GM12878 (cell line): Measurements from ENCODE around the gene TP53RK.

ENCODE experiments used
- CEBPZ ChIP-seq: fragments of 150-350 bp; IDR thresholded peaks from 2 replicates; pipeline ENCODE4 v1.6.1; 2016; ENCODE audit warnings: low read depth, low read length
- CHD1 ChIP-seq: IDR thresholded peaks from 2 replicates; pipeline ENCODE4 v1.6.1; 2012; ENCODE audit warnings: low read depth, low read length, improper control_type of control experiment
- CTCF ChIP-seq, 3 experiments: IDR thresholded peaks in 2 of 3; conservative IDR thresholded peaks in 1 of 3; 2 replicates each; pipeline ENCODE4 v1.5.1; 2011; ENCODE audit warnings: low read depth in 3 of 3, low read length in 3 of 3, mild to moderate bottlenecking in 3 of 3, control low read depth in 2 of 3, moderate library complexity in 2 of 3, inconsistent platforms in 1 of 3, mixed read lengths in 1 of 3; ENCODE audit not compliant: control insufficient read depth in 2 of 3, insufficient read depth in 1 of 3; ENCODE audit errors: extremely low read depth in 1 of 3
- ELK1 ChIP-seq: IDR thresholded peaks from 2 replicates; pipeline ENCODE4 v1.6.1; 2012; ENCODE audit warnings: low read depth, low read length, improper control_type of control experiment
- RCOR1 ChIP-seq: conservative IDR thresholded peaks from 2 replicates; pipeline ENCODE4 v1.6.1; 2012; ENCODE audit warnings: low read depth, low read length, improper control_type of control experiment
- YY1 ChIP-seq: IDR thresholded peaks from 2 replicates; pipeline ENCODE4 v1.6.1; 2011; ENCODE audit warnings: low read depth, mild to moderate bottlenecking, low read length

GRCh38 chr20:46695892-46696291, 6.6 kb upstream of the TP53RK start:
- TF ChIP-seq YY1 (no peak), CTCF (IDR thresholded peaks at IDR 0.05 in 2 of 3, conservative IDR thresholded peaks at IDR 0.05 in 1 of 3; ENCODE audit: control insufficient read depth in 2 of 3, extremely low read depth in 1 of 3, insufficient read depth in 1 of 3, low read depth in 3 of 3, low read length in 3 of 3) (no peak), RCOR1 (no peak), ELK1 (no peak), CHD1 (no peak), CEBPZ (no peak)
